B cell (primary cell): ENCODE measurements around the gene ICA1.

ENCODE experiments used
- EZH2 ChIP-seq: IDR thresholded peaks from 2 replicates; pipeline ENCODE4 v1.6.1; 2012; ENCODE audit warnings: borderline replicate concordance, low read depth, mild to moderate bottlenecking, moderate library complexity, low read length; ENCODE audit not compliant: insufficient read depth, poor library complexity, severe bottlenecking
- TF ChIP-seq, protein P1 (sequence below): fragments of 200-600 bp; IDR thresholded peaks from one replicate; pipeline ENCODE4 v1.8.0; 2022; ENCODE audit warnings: antibody characterized with exemption, mild to moderate bottlenecking

DNA sequence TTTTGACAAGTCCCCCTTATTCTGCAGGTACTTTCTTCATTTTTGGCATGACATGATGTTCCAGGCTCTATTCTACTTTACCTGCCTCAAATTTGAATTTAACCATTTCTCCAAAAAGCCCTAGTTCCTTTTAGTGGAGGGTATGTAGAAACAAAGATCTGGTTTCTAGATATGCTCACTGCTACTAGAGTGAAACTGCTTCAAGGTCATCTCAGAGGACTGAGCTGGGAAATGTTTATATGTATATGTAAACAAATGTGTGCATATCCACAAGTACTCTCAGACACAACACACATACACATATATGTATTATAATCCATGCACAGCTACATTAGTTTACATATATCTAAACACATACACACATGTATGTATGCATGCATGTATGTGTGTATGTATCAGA, 69.1 kb downstream of the ICA1 start:
- TF ChIP-seq, protein P1, sequence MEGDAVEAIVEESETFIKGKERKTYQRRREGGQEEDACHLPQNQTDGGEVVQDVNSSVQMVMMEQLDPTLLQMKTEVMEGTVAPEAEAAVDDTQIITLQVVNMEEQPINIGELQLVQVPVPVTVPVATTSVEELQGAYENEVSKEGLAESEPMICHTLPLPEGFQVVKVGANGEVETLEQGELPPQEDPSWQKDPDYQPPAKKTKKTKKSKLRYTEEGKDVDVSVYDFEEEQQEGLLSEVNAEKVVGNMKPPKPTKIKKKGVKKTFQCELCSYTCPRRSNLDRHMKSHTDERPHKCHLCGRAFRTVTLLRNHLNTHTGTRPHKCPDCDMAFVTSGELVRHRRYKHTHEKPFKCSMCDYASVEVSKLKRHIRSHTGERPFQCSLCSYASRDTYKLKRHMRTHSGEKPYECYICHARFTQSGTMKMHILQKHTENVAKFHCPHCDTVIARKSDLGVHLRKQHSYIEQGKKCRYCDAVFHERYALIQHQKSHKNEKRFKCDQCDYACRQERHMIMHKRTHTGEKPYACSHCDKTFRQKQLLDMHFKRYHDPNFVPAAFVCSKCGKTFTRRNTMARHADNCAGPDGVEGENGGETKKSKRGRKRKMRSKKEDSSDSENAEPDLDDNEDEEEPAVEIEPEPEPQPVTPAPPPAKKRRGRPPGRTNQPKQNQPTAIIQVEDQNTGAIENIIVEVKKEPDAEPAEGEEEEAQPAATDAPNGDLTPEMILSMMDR: no peak
- no peak for TF ChIP-seq EZH2
